GM19324 (cell line): ENCODE results near the gene NR1H3.
"Not testable (repeated sequence)": the region's sequence is repeated elsewhere in the genome, so short reads cannot be mapped to it uniquely, and the experiment has no call there.

ENCODE experiments used
- ATAC-seq: cut with Tn5 transposase; IDR thresholded peaks from one replicate; pipeline ENCODE4 v1.9.1; 2021; ENCODE audit warnings: mild to moderate bottlenecking, moderate library complexity; ENCODE audit not compliant: unreplicated experiment, low FRiP score

Gene NR1H3

DNA sequence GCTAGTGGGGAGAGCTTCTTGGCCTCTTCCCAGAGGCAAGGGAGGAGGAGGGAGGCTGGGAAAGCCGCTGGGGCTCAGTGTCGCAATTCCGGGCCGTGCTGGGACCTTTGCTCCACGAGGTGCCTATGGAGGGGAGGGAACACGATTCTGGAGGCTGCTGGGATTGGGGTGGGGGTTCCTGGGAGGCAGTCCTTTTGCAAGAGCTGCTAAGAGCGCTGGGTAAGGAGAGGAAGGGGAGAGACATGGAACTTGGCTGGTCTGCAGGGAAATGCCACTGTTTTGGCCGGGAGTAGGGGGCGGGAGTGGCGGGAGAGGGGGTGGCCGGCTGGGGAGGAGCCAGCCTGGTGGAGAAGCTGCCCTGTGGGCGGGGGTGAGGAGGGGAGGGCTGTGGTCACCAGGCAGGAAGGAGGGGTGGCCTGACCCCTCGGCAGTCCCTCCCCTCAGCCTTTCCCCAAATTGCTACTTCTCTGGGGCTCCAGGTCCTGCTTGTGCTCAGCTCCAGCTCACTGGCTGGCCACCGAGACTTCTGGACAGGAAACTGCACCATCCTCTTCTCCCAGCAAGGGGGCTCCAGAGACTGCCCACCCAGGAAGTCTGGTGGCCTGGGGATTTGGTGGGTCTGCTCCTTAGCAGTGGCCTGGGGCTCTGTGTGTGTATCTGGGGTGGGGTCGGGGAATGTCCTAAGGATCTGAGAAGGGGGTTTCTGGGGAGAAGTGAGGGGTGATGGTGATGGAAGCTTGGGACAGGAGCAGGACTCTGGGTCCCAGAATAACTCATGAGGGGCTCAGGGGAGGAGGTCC lies at the start of gene NR1H3:
TSS of gene NR1H3 (plus strand) at position 480 of the 800 bp plus-strand sequence. CDS start 1,221 bp downstream, outside the sequence.
- ATAC-seq = no peak

DNA sequence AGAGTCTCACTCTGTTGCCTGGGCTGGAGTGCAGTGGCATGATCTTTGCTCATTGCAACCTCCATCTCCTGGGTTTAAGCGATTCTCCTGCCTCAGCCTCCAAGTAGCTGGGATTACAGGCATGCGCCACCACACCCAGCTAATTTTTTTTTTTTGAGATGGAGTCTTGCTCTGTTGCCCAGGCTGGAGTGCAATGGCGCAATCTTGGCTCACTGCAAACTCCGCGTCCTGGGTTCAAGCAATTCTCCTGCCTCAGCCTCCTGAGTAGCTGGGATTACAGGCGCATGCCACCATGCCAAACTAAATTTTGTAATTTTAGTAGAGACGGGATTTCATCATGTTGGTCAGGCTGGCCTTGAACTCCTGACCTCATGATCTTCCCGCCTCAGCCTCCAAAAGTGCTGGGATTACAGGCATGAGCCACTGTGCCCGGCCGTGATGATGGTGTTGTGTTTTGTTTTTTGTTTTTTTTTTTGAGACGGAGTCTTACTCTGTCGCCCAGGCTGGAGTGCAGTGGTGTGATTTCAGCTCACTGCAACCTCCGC lies 49.7 kb upstream of the NR1H3 start:
- ATAC-seq = not testable (repeated sequence)

- ATAC-seq = no peak
Observed at GRCh38 chr11:47208628-47209027, 49.2 kb upstream of the NR1H3 start.

DNA sequence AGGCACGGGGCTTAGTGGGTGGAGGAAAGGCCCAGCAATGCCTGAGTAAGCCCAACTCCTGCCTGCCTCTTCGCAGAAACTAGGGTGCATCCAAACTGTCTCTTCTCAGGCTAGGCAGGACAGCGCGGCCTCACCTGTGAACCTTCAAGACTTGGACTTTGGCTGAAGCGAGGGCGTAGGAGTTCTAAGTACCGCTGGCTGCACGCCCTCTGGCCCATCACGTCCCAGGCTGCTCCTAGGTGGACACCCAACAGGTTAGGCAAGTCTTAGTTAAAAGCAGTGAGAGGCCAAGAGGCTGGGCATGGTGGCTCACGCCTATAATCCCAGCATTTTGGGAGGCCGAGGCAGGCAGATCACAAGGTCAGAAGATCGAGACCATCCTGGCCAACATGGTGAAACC lies 44.9 kb upstream of the NR1H3 start:
- ATAC-seq = no peak

GRCh38 chr11:47213950-47214565 lies 43.7 kb upstream of the NR1H3 start:
- ATAC-seq = peak; percentile 34

DNA sequence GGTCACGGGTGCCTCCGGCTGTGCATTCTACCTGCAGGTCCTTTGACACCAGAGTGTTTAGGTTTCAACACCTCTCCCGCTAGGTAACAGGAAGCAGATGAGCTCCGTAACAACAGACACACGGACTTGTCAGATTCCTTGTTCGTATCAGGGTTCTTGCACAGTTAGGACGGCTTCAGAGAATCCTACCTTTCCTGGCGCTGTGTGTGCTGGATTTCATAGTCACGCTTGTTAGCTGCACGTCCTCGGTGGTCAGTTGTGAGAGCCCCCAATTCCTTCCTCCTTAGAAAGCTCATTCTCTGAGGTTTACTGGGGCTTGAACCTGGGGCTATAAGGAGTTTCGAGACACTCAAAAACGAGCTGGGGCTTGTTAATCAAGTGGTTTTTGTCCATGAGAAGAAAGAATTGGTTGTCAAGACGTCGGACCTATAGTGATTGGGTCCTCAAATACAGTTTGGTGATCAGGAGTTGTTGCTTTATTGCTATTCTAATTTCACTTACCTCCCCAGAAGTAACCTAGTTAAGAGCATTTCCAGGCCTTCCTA lies 42.4 kb upstream of the NR1H3 start:
- ATAC-seq = peak; percentile 0

GRCh38 chr11:47216121-47216798 lies 41.5 kb upstream of the NR1H3 start:
- peak; percentile 35 for ATAC-seq

- ATAC-seq = no peak
Observed at GRCh38 chr11:47220401-47220821, 37.4 kb upstream of the NR1H3 start.

- ATAC-seq = no peak
Observed at GRCh38 chr11:47222696-47223095, 35.1 kb upstream of the NR1H3 start.

- peak; percentile 78 for ATAC-seq
Observed at GRCh38 chr11:47225552-47226400, 32.0 kb upstream of the NR1H3 start.

GRCh38 chr11:47229161-47229560 lies 28.6 kb upstream of the NR1H3 start:
- ATAC-seq = no peak

DNA sequence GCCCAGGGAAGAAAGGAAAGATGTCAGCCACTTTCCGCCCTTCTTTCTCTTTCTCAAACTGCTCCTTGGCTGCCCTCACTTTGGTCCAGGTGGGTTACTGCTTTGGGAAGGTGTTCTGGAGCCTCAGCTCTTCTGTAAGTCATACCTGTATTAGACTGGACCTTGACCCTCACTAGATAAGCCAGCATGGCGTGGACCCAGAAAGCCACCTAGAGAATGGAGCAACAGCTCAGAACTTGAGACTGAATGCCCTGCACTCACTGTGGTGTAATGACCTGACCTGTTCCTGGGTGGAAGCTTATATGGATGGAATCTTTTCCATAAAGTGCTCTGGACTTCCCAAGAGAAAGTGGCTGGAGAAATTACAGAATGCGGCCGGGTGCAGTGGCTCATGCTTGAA lies 24.7 kb upstream of the NR1H3 start:
- ATAC-seq = no peak

DNA sequence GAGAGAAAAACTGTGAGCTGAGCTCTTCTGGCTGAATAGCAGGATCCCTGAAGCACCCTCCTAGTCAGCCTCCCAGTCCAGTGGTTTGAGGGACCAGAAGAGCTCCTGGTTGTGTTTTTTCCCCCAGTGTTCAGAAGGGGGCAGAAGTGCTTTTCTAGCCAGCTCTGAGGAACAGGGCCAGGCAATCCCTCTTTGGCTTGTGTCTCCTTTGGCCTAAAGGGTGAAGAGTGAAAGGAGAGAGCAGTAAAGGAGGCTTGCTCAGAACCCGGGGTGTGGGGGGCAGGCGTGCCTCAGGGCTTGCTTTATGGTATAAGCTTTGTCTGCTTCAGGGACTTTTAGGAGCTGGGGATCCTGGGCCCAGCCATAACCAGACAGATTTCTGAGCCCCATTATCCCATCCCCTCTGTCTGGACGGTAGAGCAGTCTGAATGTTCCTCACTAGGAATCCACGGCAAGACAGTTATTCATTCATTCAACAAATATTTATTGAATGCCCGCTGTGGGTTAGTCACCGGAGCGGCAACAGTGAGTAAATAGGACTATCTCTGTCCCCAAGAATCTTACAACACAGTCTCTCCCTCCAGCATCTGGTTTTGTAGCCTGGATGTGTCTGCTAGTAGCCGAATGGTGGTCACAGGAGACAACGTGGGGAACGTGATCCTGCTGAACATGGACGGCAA lies 23.7 kb upstream of the NR1H3 start:
- no peak for ATAC-seq

GRCh38 chr11:47234669-47235100 lies 23.1 kb upstream of the NR1H3 start:
- no peak for ATAC-seq

DNA sequence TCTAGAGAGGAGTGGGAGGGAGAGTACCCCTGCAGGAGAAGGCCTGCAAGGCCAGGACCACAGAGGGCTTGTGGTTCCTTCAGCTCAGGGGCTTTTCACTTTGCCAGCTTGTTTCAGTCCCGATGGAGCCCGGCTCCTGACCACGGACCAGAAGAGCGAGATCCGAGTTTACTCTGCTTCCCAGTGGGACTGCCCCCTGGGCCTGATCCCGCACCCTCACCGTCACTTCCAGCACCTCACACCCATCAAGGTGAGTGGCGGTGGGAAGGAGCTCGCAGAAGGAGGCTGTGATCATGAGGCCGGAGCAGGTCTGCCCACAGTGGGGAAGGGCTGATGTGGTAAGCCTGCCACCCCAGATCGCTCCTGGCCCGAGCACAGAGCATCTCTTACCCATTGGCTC lies 22.6 kb upstream of the NR1H3 start:
- ATAC-seq = no peak

- ATAC-seq = no peak
Observed at GRCh38 chr11:47236482-47236881, 21.3 kb upstream of the NR1H3 start.

- no peak for ATAC-seq
Observed at GRCh38 chr11:47239852-47240251, 17.9 kb upstream of the NR1H3 start.

- ATAC-seq = no peak
Observed at GRCh38 chr11:47241841-47242301, 15.9 kb upstream of the NR1H3 start.

DNA sequence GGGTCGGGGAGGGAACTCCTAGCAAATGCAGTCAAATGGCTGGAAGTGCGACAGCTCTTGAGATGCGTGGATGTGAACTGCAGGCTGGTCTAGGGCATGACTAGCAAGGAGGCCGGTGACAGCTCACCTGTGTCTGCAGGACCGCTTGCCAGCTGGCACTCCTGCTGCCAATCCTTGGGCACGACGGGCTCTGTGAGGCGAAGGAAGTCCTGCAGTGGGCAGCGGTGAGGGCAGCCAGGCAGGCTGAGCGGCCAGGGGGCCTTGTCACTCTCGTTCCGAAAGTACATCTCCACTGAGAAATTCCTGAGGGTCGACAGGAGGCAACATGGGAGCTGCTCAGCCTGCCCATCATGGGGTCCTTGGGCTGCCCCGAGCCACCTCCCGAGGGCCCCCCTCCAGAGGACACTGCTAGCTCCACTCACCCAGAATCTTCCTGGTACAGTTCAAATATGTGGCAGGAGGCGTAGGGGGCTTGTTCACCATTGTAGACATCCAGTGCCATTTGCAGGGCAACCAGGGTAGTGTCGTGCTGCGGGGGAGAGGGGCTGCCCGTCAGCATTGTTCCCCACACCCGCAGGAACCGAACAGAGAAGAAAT lies 15.1 kb upstream of the NR1H3 start:
- no peak for ATAC-seq
